HG03354 (cell line): Measurements from ENCODE around the gene WDR72.
"Not testable (repeated sequence)": the region's sequence is repeated elsewhere in the genome, so short reads cannot be mapped to it uniquely, and the experiment has no call there.

Source experiments
- ATAC-seq: cut with Tn5 transposase; IDR thresholded peaks from one replicate; pipeline ENCODE4 v1.9.1; 2021; ENCODE audit warnings: mild to moderate bottlenecking; ENCODE audit not compliant: unreplicated experiment, poor library complexity, severe bottlenecking

The WDR72 gene

GRCh38 chr15:53548236-53548635 lies 211.2 kb downstream of the WDR72 start:
- no peak for ATAC-seq

- ATAC-seq: not testable (repeated sequence)
These were observed 218.7 kb downstream of the WDR72 start for GRCh38 chr15:53540626-53541300.

GRCh38 chr15:53539878-53540277 lies 219.6 kb downstream of the WDR72 start:
- ATAC-seq: no peak

- no peak for ATAC-seq
These were observed 222.9 kb downstream of the WDR72 start for GRCh38 chr15:53536479-53537120.

- no peak for ATAC-seq
These were observed 223.6 kb downstream of the WDR72 start for GRCh38 chr15:53535886-53536285.

GRCh38 chr15:53534105-53534839 lies 225.2 kb downstream of the WDR72 start:
- no peak for ATAC-seq

GRCh38 chr15:53530761-53531160 lies 228.7 kb downstream of the WDR72 start:
- ATAC-seq: no peak

GRCh38 chr15:53527996-53528395 lies 231.5 kb downstream of the WDR72 start:
- ATAC-seq: no peak

GRCh38 chr15:53525894-53526293 lies 233.6 kb downstream of the WDR72 start:
- ATAC-seq: no peak

- ATAC-seq: no peak
These were observed 236.5 kb downstream of the WDR72 start for GRCh38 chr15:53522991-53523390.

GRCh38 chr15:53520996-53521395 lies 238.5 kb downstream of the WDR72 start:
- no peak for ATAC-seq

- ATAC-seq: no peak
These were observed 246.0 kb downstream of the WDR72 start for GRCh38 chr15:53513431-53513830.

GRCh38 chr15:53512029-53512428 lies 247.4 kb downstream of the WDR72 start:
- no peak for ATAC-seq

GRCh38 chr15:53511175-53511574 lies 248.3 kb downstream of the WDR72 start:
- no peak for ATAC-seq

GRCh38 chr15:53506370-53506769 lies 253.1 kb downstream of the WDR72 start:
- no peak for ATAC-seq

GRCh38 chr15:53498996-53499395 lies 260.5 kb downstream of the WDR72 start:
- ATAC-seq: no peak

GRCh38 chr15:53490341-53490740 lies 269.1 kb downstream of the WDR72 start:
- ATAC-seq: no peak

- no peak for ATAC-seq
These were observed 277.4 kb downstream of the WDR72 start for GRCh38 chr15:53482055-53482454.

- no peak for ATAC-seq
These were observed 281.3 kb downstream of the WDR72 start for GRCh38 chr15:53477981-53478766.

- ATAC-seq: no peak
These were observed 285.6 kb downstream of the WDR72 start for GRCh38 chr15:53473886-53474285.
